GM10266 (cell line): ENCODE data around the gene ALPL.
"Not testable (repeated sequence)": the region's sequence is repeated elsewhere in the genome, so short reads cannot be mapped to it uniquely, and the experiment has no call there.

Experiments used
- DNase-seq: peaks from one replicate; pipeline ENCODE4 v3.0.0; 2012; ENCODE audit errors: extremely low spot score
- CTCF ChIP-seq: IDR thresholded peaks from 2 replicates; pipeline ENCODE4 v1.5.1; 2012; ENCODE audit warnings: mild to moderate bottlenecking, low read depth; ENCODE audit not compliant: control insufficient read depth, insufficient read depth; ENCODE audit errors: missing control alignments

ALPL gene

GRCh38 chr1:21509351-21510112 lies at the start of gene ALPL:
Gene ALPL, plus strand, starts transcription at chr1:21509423. Its CDS starts 44,659 bp downstream, at chr1:21554082.
- DNase-seq, result no peak
- TF ChIP-seq CTCF, result no peak

- DNase-seq, result not testable (repeated sequence)
These were observed 44.1 kb upstream of the ALPL start for GRCh38 chr1:21465127-21465526.

GRCh38 chr1:21467946-21468345 lies 41.3 kb upstream of the ALPL start:
- not testable (repeated sequence) for DNase-seq

GRCh38 chr1:21468599-21468998 lies 40.6 kb upstream of the ALPL start:
- TF ChIP-seq CTCF, result peak; percentile 30
- no peak for DNase-seq

- DNase-seq, result no peak
- TF ChIP-seq CTCF, result no peak
These were observed 39.6 kb upstream of the ALPL start for GRCh38 chr1:21469581-21469980.

GRCh38 chr1:21472861-21473260 lies 36.4 kb upstream of the ALPL start:
- TF ChIP-seq CTCF, result no peak
- DNase-seq, result no peak

GRCh38 chr1:21478356-21478755 lies 30.9 kb upstream of the ALPL start:
- DNase-seq, result no peak
- TF ChIP-seq CTCF, result no peak

GRCh38 chr1:21483881-21484280 lies 25.3 kb upstream of the ALPL start:
- not testable (repeated sequence) for DNase-seq

GRCh38 chr1:21489146-21489545 lies 20.1 kb upstream of the ALPL start:
- no peak for TF ChIP-seq CTCF

More at GRCh38 chr1:21489146-21489545, 20.1 kb upstream of the ALPL start:
- no peak for DNase-seq
